Nephron (organoid): ENCODE data around the gene LIME1.

Experiments
- H3K27ac Mint-ChIP-seq, 3 experiments: 2 replicates each; pipeline ENCODE4 v1.8.0; 2020; ENCODE audit warnings: mixed read lengths in 3 of 3, mild to moderate bottlenecking in 2 of 3, moderate library complexity in 1 of 3
- H3K27me3 Mint-ChIP-seq: 2 replicates; pipeline ENCODE4 v1.8.0; 2021; ENCODE audit warnings: low read depth, mild to moderate bottlenecking, moderate library complexity, mixed read lengths
- H3K36me3 Mint-ChIP-seq: 2 replicates; pipeline ENCODE4 v1.8.0; 2020; ENCODE audit warnings: low read depth, mixed read lengths
- H3K4me1 Mint-ChIP-seq: 2 replicates; pipeline ENCODE4 v1.8.0; 2020; ENCODE audit warnings: mixed read lengths
- H3K4me3 Mint-ChIP-seq, 3 experiments: 2 replicates each; pipeline ENCODE4 v1.8.0; 2020; ENCODE audit warnings: mild to moderate bottlenecking in 3 of 3, mixed read lengths in 3 of 3, moderate library complexity in 2 of 3
- H3K9me3 Mint-ChIP-seq: 2 replicates; pipeline ENCODE4 v1.8.0; 2020; ENCODE audit warnings: mixed read lengths
- TF ChIP-seq, protein P1 (sequence below), 3 experiments: fragments of 200-600 bp; sonication (generic); IDR thresholded peaks; one replicate each; pipeline ENCODE4 v1.5.0; 2021; ENCODE audit warnings: antibody characterized with exemption in 3 of 3; ENCODE audit not compliant: unreplicated experiment in 3 of 3

The LIME1 gene

DNA sequence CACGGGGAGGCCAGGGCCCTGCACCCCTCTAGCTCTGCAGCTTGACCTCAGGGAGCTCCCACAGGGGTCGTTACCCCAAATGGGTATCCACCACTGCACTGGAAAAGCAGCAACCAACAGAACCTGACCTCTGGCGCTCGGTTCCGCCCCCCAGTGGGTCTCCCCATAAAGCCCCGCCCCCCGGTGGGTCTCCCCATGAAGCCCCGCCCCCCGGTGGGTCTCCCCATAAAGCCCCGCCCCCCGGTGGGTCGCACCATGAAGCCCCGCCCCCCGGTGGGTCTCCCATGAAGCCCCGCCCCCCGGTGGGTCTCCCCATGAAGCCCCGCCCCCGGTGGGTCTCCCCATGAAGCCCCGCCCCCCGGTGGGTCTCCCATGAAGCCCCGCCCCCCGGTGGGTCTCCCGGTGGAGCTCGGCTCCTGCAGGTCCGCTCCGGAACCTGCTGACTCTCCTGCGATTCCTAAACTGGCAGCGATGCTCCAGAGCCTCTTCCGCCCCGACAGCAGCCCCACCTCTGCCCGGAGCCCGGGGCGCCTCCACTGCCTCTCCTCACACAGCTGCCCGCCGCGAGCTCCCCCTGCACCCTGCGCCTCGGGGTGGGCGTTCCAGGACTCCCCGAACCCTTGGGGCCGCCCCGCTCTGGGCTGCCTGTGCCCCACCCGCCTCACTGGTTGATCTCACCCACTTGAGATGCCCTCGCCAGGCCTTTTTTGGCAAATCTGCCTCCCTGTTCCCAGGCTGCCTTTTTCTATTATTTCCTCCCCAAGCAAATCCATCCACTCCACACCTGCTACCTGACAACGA, 15.2 kb downstream of the LIME1 start:
- TF ChIP-seq, protein P1, sequence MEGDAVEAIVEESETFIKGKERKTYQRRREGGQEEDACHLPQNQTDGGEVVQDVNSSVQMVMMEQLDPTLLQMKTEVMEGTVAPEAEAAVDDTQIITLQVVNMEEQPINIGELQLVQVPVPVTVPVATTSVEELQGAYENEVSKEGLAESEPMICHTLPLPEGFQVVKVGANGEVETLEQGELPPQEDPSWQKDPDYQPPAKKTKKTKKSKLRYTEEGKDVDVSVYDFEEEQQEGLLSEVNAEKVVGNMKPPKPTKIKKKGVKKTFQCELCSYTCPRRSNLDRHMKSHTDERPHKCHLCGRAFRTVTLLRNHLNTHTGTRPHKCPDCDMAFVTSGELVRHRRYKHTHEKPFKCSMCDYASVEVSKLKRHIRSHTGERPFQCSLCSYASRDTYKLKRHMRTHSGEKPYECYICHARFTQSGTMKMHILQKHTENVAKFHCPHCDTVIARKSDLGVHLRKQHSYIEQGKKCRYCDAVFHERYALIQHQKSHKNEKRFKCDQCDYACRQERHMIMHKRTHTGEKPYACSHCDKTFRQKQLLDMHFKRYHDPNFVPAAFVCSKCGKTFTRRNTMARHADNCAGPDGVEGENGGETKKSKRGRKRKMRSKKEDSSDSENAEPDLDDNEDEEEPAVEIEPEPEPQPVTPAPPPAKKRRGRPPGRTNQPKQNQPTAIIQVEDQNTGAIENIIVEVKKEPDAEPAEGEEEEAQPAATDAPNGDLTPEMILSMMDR (IDR thresholded peaks at IDR 0.05; ENCODE audit: unreplicated experiment in 3 of 3) = no peak
- Mint-ChIP-seq H3K4me1 (no peaks in the 10 kb centered on the region), H3K27me3 (no peaks in the 10 kb centered on the region), H3K27ac (no peak overlapping the region), H3K4me3 (no peak overlapping the region), H3K36me3 (peaks cover 13% of the 10 kb centered on the region), H3K9me3 (no peaks in the 10 kb centered on the region)

DNA sequence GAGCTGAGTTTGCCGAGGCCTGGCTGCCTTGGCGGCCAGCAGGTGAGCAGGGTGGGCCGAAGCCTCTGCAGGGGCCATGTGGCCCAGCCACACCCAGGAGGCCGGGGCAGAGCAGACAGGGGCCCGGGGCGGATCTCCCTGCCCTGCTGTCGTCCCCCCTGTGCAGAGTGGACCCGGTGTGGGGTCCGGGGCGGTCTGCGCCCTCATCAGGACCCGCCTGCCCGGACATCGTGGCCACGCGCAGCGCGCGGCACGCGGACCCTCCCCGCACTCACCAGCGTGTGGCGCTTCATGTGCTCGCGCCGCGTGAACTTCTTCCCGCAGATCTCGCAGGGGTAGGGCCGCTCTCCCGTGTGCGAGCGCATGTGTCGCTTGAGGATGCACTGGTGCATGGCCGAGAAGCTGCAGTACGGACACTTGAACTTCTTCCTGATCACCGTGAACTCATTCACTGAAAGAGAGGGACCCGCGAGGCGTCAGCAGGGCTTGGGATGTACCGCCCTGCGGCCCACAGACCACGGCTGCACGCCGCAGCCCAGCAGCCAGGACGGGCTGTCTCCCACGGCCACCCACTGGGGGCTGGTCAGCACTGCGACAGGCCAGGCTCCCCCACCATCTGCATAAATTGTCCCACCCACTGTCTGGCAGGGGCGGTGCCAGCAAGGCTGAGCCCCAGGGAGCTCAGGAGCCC, 16.1 kb downstream of the LIME1 start:
- Mint-ChIP-seq H3K9me3 (no peaks in the 10 kb centered on the region), H3K4me3 (no peak overlapping the region), H3K27ac (no peak overlapping the region), H3K4me1 (no peaks in the 10 kb centered on the region), H3K36me3 (peaks cover 17% of the 10 kb centered on the region), H3K27me3 (no peaks in the 10 kb centered on the region)
- TF ChIP-seq, protein P1 (IDR thresholded peaks at IDR 0.05; ENCODE audit: unreplicated experiment in 3 of 3) = no peak

DNA sequence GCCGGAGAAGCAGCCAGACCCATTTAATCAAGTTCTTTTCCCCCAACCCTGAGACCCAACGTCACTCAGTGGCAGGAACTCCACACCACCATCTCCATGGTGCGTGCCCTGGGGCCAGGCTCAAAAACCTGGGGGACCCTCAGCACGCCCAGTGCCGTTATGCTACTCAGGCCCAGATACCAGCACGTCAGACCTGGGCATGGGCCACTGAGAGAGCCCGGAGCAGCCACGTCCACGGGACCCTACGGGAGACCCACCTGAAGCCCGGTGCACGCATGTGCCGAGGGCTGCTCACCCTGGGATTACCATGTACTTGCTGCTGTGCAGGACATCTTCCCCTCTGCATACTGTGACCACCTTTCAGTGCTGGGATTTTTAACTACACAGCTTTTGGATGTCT, 16.9 kb downstream of the LIME1 start:
- no peaks in the 10 kb centered on the region for H3K27me3 Mint-ChIP-seq
- no peak overlapping the region for H3K4me3 Mint-ChIP-seq
- no peak overlapping the region for H3K27ac Mint-ChIP-seq
- H3K36me3 Mint-ChIP-seq = peaks cover 20% of the 10 kb centered on the region
- no peaks in the 10 kb centered on the region for H3K4me1 Mint-ChIP-seq
- TF ChIP-seq, protein P1 (IDR thresholded peaks at IDR 0.05; ENCODE audit: unreplicated experiment in 3 of 3) = no peak
- H3K9me3 Mint-ChIP-seq = no peaks in the 10 kb centered on the region

DNA sequence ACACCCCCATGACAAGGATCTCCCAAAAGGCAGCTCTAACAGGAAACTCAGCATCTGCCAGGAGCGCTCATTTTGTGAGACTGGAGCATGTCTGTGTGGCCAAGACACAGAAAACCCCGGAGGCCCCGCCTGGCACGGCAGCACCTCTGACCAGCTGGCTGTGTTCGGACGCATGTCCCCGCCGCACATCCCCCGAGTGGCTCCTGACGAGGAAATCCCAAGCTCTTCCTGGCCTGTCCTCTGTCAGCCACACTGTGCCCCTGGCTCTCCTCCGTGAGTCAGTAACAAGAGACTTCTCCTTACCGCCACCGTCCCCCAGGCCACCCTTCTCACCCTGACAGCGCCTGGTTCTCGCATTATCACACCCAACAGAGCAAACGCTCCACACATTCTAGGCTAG, 17.5 kb downstream of the LIME1 start:
- Mint-ChIP-seq H3K36me3 (peaks cover 24% of the 10 kb centered on the region), H3K4me1 (no peaks in the 10 kb centered on the region), H3K27me3 (no peaks in the 10 kb centered on the region), H3K9me3 (no peaks in the 10 kb centered on the region), H3K27ac (no peak overlapping the region), H3K4me3 (peak overlapping the region in 1 of 3 experiments; percentile 4)
- TF ChIP-seq, protein P1 (IDR thresholded peaks at IDR 0.05; ENCODE audit: unreplicated experiment in 3 of 3) = no peak

DNA sequence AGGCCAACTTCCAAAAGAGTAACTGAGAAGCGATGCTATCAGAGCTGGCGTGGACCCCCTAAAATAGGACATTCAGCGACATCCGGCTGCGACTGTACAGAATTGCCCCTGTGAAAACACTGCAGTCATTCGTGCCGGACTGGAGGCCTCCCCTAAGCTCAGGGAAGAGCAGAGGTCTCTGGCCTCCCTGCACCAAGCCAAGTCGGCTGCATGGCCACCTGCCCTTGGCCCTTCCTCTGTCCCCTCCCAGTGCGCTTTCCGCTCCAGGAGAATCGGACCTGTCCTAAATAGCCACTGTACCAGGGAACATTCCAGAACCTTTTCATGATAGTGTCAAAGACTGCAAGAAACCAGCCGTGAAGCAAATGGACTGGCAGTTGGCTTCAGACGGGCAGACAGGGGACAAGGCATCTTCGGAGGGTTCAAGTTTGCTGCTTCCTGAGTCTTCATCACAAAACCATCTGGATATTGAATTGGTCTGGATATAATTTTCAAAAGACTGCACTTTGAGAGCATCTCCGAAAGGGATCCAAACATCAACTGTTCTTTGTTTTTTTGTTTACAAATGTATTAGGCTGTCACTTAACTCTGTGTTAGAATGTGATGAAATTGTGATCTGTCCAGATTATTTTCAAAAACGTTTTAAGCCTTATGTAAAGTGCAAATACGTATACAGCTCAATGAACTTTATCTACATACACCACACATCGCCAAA, 19.6 kb downstream of the LIME1 start:
- Mint-ChIP-seq H3K9me3 (no peaks in the 10 kb centered on the region), H3K27ac (no peak overlapping the region), H3K36me3 (peaks cover 43% of the 10 kb centered on the region), H3K4me3 (no peak overlapping the region), H3K27me3 (peaks cover 4% of the 10 kb centered on the region), H3K4me1 (no peaks in the 10 kb centered on the region)
- TF ChIP-seq, protein P1 (IDR thresholded peaks at IDR 0.05; ENCODE audit: unreplicated experiment in 3 of 3) = no peak
